GM12878 (cell line): Measurements from ENCODE around the gene ZBTB8OS. TPM values are rescaled to one million over a fixed set of nuclear protein-coding genes. Genes with fewer than 3 reads are reported as not detected.

Experiments
- CHD1 ChIP-seq: IDR thresholded peaks from 2 replicates; pipeline ENCODE4 v1.6.1; 2012; ENCODE audit warnings: low read depth, low read length, improper control_type of control experiment
- E2F8 ChIP-seq: fragments of 450-650 bp; IDR thresholded peaks from 2 replicates; pipeline ENCODE4 v1.6.1; 2018; ENCODE audit warnings: mild to moderate bottlenecking, low read depth, moderate library complexity; ENCODE audit not compliant: partially characterized antibody
- IKZF1 ChIP-seq: fragments of 450-650 bp; conservative IDR thresholded peaks from 2 replicates; pipeline ENCODE4 v1.6.1; 2017; ENCODE audit warnings: antibody characterized with exemption, mild to moderate bottlenecking
- IKZF2 ChIP-seq, 2 experiments: fragments of 450-650 bp; IDR thresholded peaks; 2 replicates each; pipeline ENCODE4 v1.6.1; 2017; ENCODE audit warnings: mild to moderate bottlenecking in 2 of 2, moderate library complexity in 2 of 2
- MEF2B ChIP-seq: fragments of 450-650 bp; IDR thresholded peaks from 2 replicates; pipeline ENCODE4 v1.6.1; 2018; ENCODE audit warnings: mild to moderate bottlenecking, moderate library complexity; ENCODE audit not compliant: partially characterized antibody, poor library complexity, severe bottlenecking
- MXI1 ChIP-seq: fragments of 150-350 bp; IDR thresholded peaks from 2 replicates; pipeline ENCODE4 v1.6.1; 2011; ENCODE audit warnings: low read depth, mild to moderate bottlenecking, inconsistent platforms, low read length, improper control_type of control experiment
- MYB ChIP-seq: fragments of 150-350 bp; IDR thresholded peaks from 2 replicates; pipeline ENCODE4 v1.6.1; 2014; ENCODE audit warnings: mild to moderate bottlenecking, low read depth, low read length, borderline replicate concordance
- NBN ChIP-seq: fragments of 450-650 bp; IDR thresholded peaks from 2 replicates; pipeline ENCODE4 v1.6.1; 2016
- POLR2AphosphoS2 ChIP-seq: IDR thresholded peaks from 2 replicates; pipeline ENCODE4 v1.6.1; 2011; ENCODE audit warnings: low read depth, mild to moderate bottlenecking, low read length, improper control_type of control experiment, moderate library complexity
- SP1 ChIP-seq: IDR thresholded peaks from one replicate; pipeline ENCODE4 v1.6.1; 2011; ENCODE audit warnings: low read depth, low read length
- STAT1 ChIP-seq: fragments of 450-650 bp; conservative IDR thresholded peaks from 2 replicates; pipeline ENCODE4 v1.6.1; 2014; ENCODE audit warnings: antibody characterized with exemption, mild to moderate bottlenecking
- TARDBP ChIP-seq: IDR thresholded peaks from 2 replicates; pipeline ENCODE4 v1.6.1; 2016; ENCODE audit warnings: borderline replicate concordance
- YY1 ChIP-seq: IDR thresholded peaks from 2 replicates; pipeline ENCODE4 v1.6.1; 2011; ENCODE audit warnings: low read depth, mild to moderate bottlenecking, low read length
- ZNF24 ChIP-seq: fragments of 450-650 bp; IDR thresholded peaks from 2 replicates; pipeline ENCODE4 v1.6.1; 2017; ENCODE audit warnings: antibody characterized with exemption, mild to moderate bottlenecking
- ZNF592 ChIP-seq: fragments of 450-650 bp; IDR thresholded peaks from 2 replicates; pipeline ENCODE4 v1.6.1; 2017; ENCODE audit warnings: mild to moderate bottlenecking, moderate library complexity
- ZNF622 ChIP-seq: fragments of 450-650 bp; IDR thresholded peaks from 2 replicates; pipeline ENCODE4 v1.6.1; 2017; ENCODE audit warnings: mild to moderate bottlenecking, inconsistent platforms
- ZNF687 ChIP-seq: fragments of 450-650 bp; IDR thresholded peaks from 2 replicates; pipeline ENCODE4 v1.6.1; 2017; ENCODE audit warnings: mild to moderate bottlenecking, moderate library complexity
- polyA plus RNA-seq, 11 experiments: library from polyadenylated mRNA; depleted of rRNA in 4 of 11; unstranded in 6 of 11; stranded (reverse) in 5 of 11; fragments of >200 nt; fragmentation: Nextera tagmentation in 4 of 11; fragmentation: Illumina TruSeq in 1 of 11; extraction: Ambion mirVana in 4 of 11; extraction: Trizol in 1 of 11; gene quantifications; 1 replicate in 1 of 11; 2 replicates in 10 of 11; pipeline versions ENCODE4 v1.2.1 to v1.2.3, GENCODE V29; 2011 to 2016; ENCODE audit warnings: inconsistent platforms in 2 of 11, missing spikeins in 2 of 11, low read depth in 1 of 11
- total RNA-seq, 4 experiments: library from RNA; depleted of rRNA in 3 of 4; stranded (reverse); fragments of >200 nt in 3 of 4; fragmentation: Illumina TruSeq in 1 of 4; extraction: Trizol in 1 of 4; gene quantifications; 2 replicates each; pipeline versions ENCODE4 v1.2.1 to v1.2.3, GENCODE V29; 2013 to 2021
- TF ChIP-seq, protein P1 (sequence below), 3 experiments: IDR thresholded peaks in 2 of 3; conservative IDR thresholded peaks in 1 of 3; 2 replicates each; pipeline ENCODE4 v1.5.1; 2011; ENCODE audit warnings: low read depth in 3 of 3, low read length in 3 of 3, mild to moderate bottlenecking in 3 of 3, control low read depth in 2 of 3, moderate library complexity in 2 of 3, inconsistent platforms in 1 of 3, mixed read lengths in 1 of 3; ENCODE audit not compliant: control insufficient read depth in 2 of 3, insufficient read depth in 1 of 3; ENCODE audit errors: extremely low read depth in 1 of 3

Gene ZBTB8OS
- total and polyA plus RNA-seq, 10 of the 15 experiments (the other 5 are each of a cell fraction or from before 2014, with no cell fraction given) = 77.8 to 350 (median 139) TPM

DNA sequence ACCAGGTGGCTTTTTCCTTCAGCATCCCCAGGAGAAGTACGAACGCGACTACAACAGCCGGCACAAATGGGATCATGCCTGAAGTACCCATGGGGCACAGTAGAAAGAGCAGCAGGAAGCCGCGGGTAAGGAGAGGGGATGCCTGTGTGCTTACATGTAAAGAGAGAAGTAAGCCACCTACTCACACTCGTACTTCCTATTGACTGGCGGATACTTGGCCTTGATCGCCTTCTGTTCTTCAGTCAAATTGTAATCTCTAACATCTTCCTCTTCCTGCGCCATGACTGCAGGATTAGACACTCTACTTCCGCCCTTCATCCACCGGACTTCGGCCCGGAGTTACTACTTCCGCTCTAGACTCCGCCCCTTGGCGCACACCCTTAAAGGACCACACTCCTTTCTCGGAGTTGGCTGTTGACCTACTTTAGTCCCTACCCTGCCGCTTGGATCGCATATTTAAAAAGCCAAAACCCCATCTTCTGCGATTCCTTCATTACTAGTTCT is at the start of gene ZBTB8OS (continued):
- TF ChIP-seq ZNF687 = no peak
- no peak; the same call in 1 of the 2 replicates for TF ChIP-seq MXI1
- TF ChIP-seq POLR2AphosphoS2 = peak; percentile 81; the same call in 1 of the 2 replicates
- no peak for TF ChIP-seq ZNF592
- peak; percentile 87 for TF ChIP-seq SP1
- TF ChIP-seq, protein P1, sequence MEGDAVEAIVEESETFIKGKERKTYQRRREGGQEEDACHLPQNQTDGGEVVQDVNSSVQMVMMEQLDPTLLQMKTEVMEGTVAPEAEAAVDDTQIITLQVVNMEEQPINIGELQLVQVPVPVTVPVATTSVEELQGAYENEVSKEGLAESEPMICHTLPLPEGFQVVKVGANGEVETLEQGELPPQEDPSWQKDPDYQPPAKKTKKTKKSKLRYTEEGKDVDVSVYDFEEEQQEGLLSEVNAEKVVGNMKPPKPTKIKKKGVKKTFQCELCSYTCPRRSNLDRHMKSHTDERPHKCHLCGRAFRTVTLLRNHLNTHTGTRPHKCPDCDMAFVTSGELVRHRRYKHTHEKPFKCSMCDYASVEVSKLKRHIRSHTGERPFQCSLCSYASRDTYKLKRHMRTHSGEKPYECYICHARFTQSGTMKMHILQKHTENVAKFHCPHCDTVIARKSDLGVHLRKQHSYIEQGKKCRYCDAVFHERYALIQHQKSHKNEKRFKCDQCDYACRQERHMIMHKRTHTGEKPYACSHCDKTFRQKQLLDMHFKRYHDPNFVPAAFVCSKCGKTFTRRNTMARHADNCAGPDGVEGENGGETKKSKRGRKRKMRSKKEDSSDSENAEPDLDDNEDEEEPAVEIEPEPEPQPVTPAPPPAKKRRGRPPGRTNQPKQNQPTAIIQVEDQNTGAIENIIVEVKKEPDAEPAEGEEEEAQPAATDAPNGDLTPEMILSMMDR (IDR thresholded peaks at IDR 0.05 in 2 of 3, conservative IDR thresholded peaks at IDR 0.05 in 1 of 3; ENCODE audit: control insufficient read depth in 2 of 3, extremely low read depth in 1 of 3, insufficient read depth in 1 of 3, low read depth in 3 of 3, low read length in 3 of 3) = no peak
- no peak for TF ChIP-seq MEF2B
- 0 out of 2 replicates have a peak, but pooled peaks have one; percentile 16 for TF ChIP-seq STAT1
- no peak for TF ChIP-seq ZNF622
- TF ChIP-seq IKZF2 (IDR thresholded peaks at IDR 0.05) = peak in 1 of 2 experiments; percentile 40; a peak in 1 of 4 replicates
- no peak for TF ChIP-seq TARDBP
- peak; percentile 61 for TF ChIP-seq IKZF1
- no peak for TF ChIP-seq ZNF24
- TF ChIP-seq NBN = no peak
- TF ChIP-seq MYB = no peak
- peak; percentile 89 for TF ChIP-seq YY1
- peak; percentile 86 for TF ChIP-seq E2F8
- TF ChIP-seq CHD1 = no peak; the same call in 1 of the 2 replicates
